Right atrium auricular region (tissue), 2 donors: ENCODE results near the gene ARL14EP. TPM values are rescaled to one million over a fixed set of nuclear protein-coding genes. Genes with fewer than 3 reads are reported as not detected.

ENCODE experiments used
- DNase-seq: peaks from one replicate; pipeline ENCODE4 v3.0.0-alpha.2; 2019; ENCODE audit warnings: low spot score
- H3K27ac ChIP-seq, 2 donors: fragments of 200-600 bp; sonication (generic); 1 replicate in 1 of 2; 2 replicates in 1 of 2; pipeline ENCODE4 v1.5.1; 2016 to 2019
- H3K27me3 ChIP-seq, 2 donors: fragments of 200-600 bp; sonication (generic); one replicate each; pipeline versions ENCODE4 v1.5.1 to v1.6.0; 2017 to 2019
- H3K36me3 ChIP-seq: fragments of 200-600 bp; sonication (generic); one replicate; pipeline ENCODE4 v1.5.1; 2016
- H3K4me1 ChIP-seq, 2 donors: fragments of 200-600 bp; sonication (generic); one replicate each; pipeline versions ENCODE4 v1.5.1 to v1.6.0; 2017 to 2019
- H3K4me3 ChIP-seq, 2 donors: fragments of 200-600 bp; sonication (generic); 1 replicate in 1 of 2; 2 replicates in 1 of 2; pipeline ENCODE4 v1.5.1; 2017 to 2019; ENCODE audit warnings: mild to moderate bottlenecking in 1 of 2, moderate library complexity in 1 of 2
- H3K9me3 ChIP-seq, 2 donors: fragments of 200-600 bp; sonication (generic); one replicate each; pipeline ENCODE4 v1.5.1; 2019
- CTCF ChIP-seq, 2 donors: fragments of 200-600 bp; sonication (generic); IDR thresholded peaks; one replicate each; pipeline ENCODE4 v1.5.1; 2019; ENCODE audit warnings: antibody characterized with exemption in 2 of 2
- total RNA-seq, 2 donors: library from RNA; depleted of rRNA; stranded (reverse); fragments of >200 nt; gene quantifications; one replicate each; pipeline ENCODE4 v1.1.0, GENCODE V29; 2016

ARL14EP gene
- total RNA-seq, 2 donors from 2014 or later: 20.6 to 29.3 TPM

- Histone ChIP-seq H3K4me3 (no peak overlapping the region), H3K9me3 (no peaks in the 10 kb centered on the region), H3K36me3 (no peaks in the 10 kb centered on the region), H3K4me1 (no peaks in the 10 kb centered on the region), H3K27me3 (no peaks in the 10 kb centered on the region), H3K27ac (no peak overlapping the region)
- TF ChIP-seq CTCF (IDR thresholded peaks at IDR 0.05): no peak
- no peak for DNase-seq
Observed at GRCh38 chr11:30365793-30366517, 43.1 kb downstream of the ARL14EP start.

GRCh38 chr11:30368394-30368793 lies 45.5 kb downstream of the ARL14EP start:
- no peak overlapping the region for H3K27ac ChIP-seq
- TF ChIP-seq CTCF (IDR thresholded peaks at IDR 0.05): no peak
- H3K4me3 ChIP-seq: no peak overlapping the region
- H3K9me3 ChIP-seq: no peaks in the 10 kb centered on the region
- H3K27me3 ChIP-seq: no peaks in the 10 kb centered on the region
- no peak for DNase-seq
- H3K36me3 ChIP-seq: no peaks in the 10 kb centered on the region
- no peaks in the 10 kb centered on the region for H3K4me1 ChIP-seq

GRCh38 chr11:30370164-30370563 lies 47.3 kb downstream of the ARL14EP start:
- Histone ChIP-seq H3K36me3 (no peaks in the 10 kb centered on the region), H3K27me3 (no peaks in the 10 kb centered on the region), H3K27ac (no peak overlapping the region), H3K4me1 (no peaks in the 10 kb centered on the region), H3K4me3 (no peak overlapping the region), H3K9me3 (no peaks in the 10 kb centered on the region)
- TF ChIP-seq CTCF (IDR thresholded peaks at IDR 0.05): no peak
- DNase-seq: no peak

GRCh38 chr11:30377347-30377746 lies 54.4 kb downstream of the ARL14EP start:
- Histone ChIP-seq H3K9me3 (no peaks in the 10 kb centered on the region), H3K36me3 (no peaks in the 10 kb centered on the region), H3K4me1 (no peaks in the 10 kb centered on the region), H3K4me3 (no peak overlapping the region), H3K27me3 (no peaks in the 10 kb centered on the region), H3K27ac (no peak overlapping the region)
- DNase-seq: no peak
- no peak for TF ChIP-seq CTCF (IDR thresholded peaks at IDR 0.05)

- TF ChIP-seq CTCF (IDR thresholded peaks at IDR 0.05): no peak
- DNase-seq: no peak
- no peak overlapping the region for H3K27ac ChIP-seq
- no peaks in the 10 kb centered on the region for H3K9me3 ChIP-seq
- H3K36me3 ChIP-seq: no peaks in the 10 kb centered on the region
- no peak overlapping the region for H3K4me3 ChIP-seq
- H3K4me1 ChIP-seq: no peaks in the 10 kb centered on the region
- no peaks in the 10 kb centered on the region for H3K27me3 ChIP-seq
Observed at GRCh38 chr11:30380846-30381245, 57.9 kb downstream of the ARL14EP start.

- H3K27ac ChIP-seq: no peak overlapping the region
- H3K4me1 ChIP-seq: no peaks in the 10 kb centered on the region
- no peak overlapping the region for H3K4me3 ChIP-seq
- no peaks in the 10 kb centered on the region for H3K9me3 ChIP-seq
- H3K36me3 ChIP-seq: no peaks in the 10 kb centered on the region
- no peaks in the 10 kb centered on the region for H3K27me3 ChIP-seq
- TF ChIP-seq CTCF (IDR thresholded peaks at IDR 0.05): no peak
- DNase-seq: no peak
Observed at GRCh38 chr11:30381879-30382278, 59.0 kb downstream of the ARL14EP start.
